GM12891 (cell line): ENCODE measurements around the gene KCNMA1.

Source experiments
- POLR2A ChIP-seq: IDR thresholded peaks from 2 replicates; pipeline ENCODE4 v1.6.1; 2011; ENCODE audit warnings: low read depth, low read length, control low read depth
- POLR2AphosphoS5 ChIP-seq: IDR thresholded peaks from 2 replicates; pipeline ENCODE4 v1.6.1; 2011; ENCODE audit warnings: low read depth, low read length, control low read depth
- POU2F2 ChIP-seq: IDR thresholded peaks from 2 replicates; pipeline ENCODE4 v1.6.1; 2011; ENCODE audit warnings: low read depth, mild to moderate bottlenecking, control low read depth, low read length, moderate library complexity
- SPI1 ChIP-seq: IDR thresholded peaks from 2 replicates; pipeline ENCODE4 v1.6.1; 2011; ENCODE audit warnings: low read depth, low read length, control low read depth
- TAF1 ChIP-seq: IDR thresholded peaks from 2 replicates; pipeline ENCODE4 v1.6.1; 2011; ENCODE audit warnings: low read depth, low read length, control low read depth

GRCh38 chr10:77664008-77664407, 26.4 kb upstream of the KCNMA1 start:
- no peak for TF ChIP-seq POLR2AphosphoS5
- TF ChIP-seq POLR2A, result no peak
- no peak for TF ChIP-seq POU2F2
- TF ChIP-seq SPI1, result no peak
- TF ChIP-seq TAF1, result no peak
